Lower leg skin (tissue), 4 donors: Measurements from ENCODE around the gene LOXL3. TPM values are rescaled to one million over a fixed set of nuclear protein-coding genes. Genes with fewer than 3 reads are reported as not detected.

Experiments
- DNase-seq, 2 donors: peaks; one replicate each; pipeline ENCODE4 v3.0.0-alpha.2; 2019; ENCODE audit warnings: low spot score in 2 of 2
- H3K4me3 ChIP-seq: fragments of 200-600 bp; sonication (generic); 2 replicates; pipeline ENCODE4 v1.5.1; 2017; ENCODE audit warnings: mild to moderate bottlenecking, low read depth; ENCODE audit not compliant: poor library complexity, severe bottlenecking
- POLR2A ChIP-seq, 2 donors: fragments of 450-650 bp; IDR thresholded peaks; one replicate each; pipeline ENCODE4 v1.6.1; 2016 to 2017; ENCODE audit warnings: antibody characterized with exemption in 2 of 2, mild to moderate bottlenecking in 1 of 2, moderate library complexity in 1 of 2
- WGBS, 2 donors: methylation state at CpG; one replicate each; pipeline ENCODE4 v1.1.5; 2018; 5-methylcytosine and 5-hydroxymethylcytosine counted together
- intact Hi-C: fragments of 100-400 bp; cut with DNase I; formaldehyde crosslinking; loops from one replicate; pipeline ENCODE4 v1.15.0; 2023; ENCODE audit warnings: low total_unique reads
- total RNA-seq, 4 donors: library from RNA; depleted of rRNA; stranded (reverse); fragments of >200 nt; gene quantifications; one replicate each; pipeline ENCODE4 v1.1.0, GENCODE V29; 2016
- TF ChIP-seq, protein P1 (sequence below), 3 donors: fragments of 450-650 bp; IDR thresholded peaks; one replicate each; pipeline ENCODE4 v1.5.1; 2016; ENCODE audit warnings: antibody characterized with exemption in 3 of 3, mild to moderate bottlenecking in 3 of 3, moderate library complexity in 2 of 3

Gene LOXL3
- total RNA-seq, 4 donors from 2014 or later: 0.17 to 2.5 (median 1.4) TPM

DNA sequence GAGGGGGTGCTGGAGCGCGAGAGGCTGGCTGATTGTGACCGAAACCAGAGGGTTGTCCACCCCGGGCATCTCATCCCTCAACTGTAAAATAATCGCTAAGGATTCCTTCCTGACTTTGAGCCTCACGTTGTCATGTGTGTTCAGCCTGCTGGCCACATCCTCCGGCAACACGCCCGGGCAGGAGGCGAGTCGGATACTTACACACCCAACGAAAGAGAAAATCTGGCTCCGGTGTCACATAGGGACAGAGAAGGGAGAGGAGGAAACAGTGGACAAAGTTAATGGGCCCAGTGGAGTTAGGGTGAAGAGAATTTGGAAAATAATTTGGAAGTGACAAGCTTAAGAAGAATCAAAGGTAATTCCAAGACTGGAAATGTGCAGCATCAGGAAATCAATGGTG, 37.1 kb downstream of the LOXL3 start:
- WGBS, 2 donors: 50 to 52% methylated on average over 13 of the region's 13 CpGs
- H3K4me3 ChIP-seq: no peak overlapping the region
- no peak for DNase-seq
- TF ChIP-seq, protein P1, sequence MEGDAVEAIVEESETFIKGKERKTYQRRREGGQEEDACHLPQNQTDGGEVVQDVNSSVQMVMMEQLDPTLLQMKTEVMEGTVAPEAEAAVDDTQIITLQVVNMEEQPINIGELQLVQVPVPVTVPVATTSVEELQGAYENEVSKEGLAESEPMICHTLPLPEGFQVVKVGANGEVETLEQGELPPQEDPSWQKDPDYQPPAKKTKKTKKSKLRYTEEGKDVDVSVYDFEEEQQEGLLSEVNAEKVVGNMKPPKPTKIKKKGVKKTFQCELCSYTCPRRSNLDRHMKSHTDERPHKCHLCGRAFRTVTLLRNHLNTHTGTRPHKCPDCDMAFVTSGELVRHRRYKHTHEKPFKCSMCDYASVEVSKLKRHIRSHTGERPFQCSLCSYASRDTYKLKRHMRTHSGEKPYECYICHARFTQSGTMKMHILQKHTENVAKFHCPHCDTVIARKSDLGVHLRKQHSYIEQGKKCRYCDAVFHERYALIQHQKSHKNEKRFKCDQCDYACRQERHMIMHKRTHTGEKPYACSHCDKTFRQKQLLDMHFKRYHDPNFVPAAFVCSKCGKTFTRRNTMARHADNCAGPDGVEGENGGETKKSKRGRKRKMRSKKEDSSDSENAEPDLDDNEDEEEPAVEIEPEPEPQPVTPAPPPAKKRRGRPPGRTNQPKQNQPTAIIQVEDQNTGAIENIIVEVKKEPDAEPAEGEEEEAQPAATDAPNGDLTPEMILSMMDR (IDR thresholded peaks at IDR 0.05): no peak
- no peak for TF ChIP-seq POLR2A (IDR thresholded peaks at IDR 0.05)
- intact Hi-C loops: no loop called here

DNA sequence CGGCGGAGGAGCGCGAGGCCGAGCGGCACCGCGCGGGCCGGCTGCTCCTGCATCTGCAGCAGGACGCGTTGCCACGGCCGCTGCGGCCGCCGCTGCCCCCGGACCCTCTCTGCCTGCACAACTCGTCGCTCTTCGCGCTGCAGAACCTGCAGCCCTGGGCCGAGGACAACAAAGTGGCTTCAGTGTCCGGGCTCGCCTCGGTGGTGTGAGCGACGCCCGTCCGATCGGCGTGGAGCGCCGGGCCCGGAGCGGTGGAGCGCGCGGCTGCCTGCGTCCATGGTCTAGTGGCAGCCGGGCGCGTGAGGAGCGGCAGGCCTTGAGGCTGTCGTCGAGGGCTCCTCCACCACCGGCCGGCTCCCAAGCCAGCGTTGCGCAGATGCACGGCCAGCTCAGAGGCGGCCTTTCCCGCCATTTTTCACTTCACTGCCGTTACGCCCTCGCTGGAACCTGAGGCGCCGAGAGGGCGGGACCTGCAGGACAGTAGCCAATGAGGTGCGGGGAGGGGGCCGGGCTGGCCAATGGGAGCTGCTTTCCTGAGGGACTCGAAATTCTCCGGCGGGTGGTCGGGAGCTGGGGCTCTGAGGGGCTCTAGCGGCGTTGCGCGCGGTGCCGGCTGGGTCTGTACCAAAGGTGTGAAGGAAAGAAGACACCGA, 37.6 kb downstream of the LOXL3 start:
- intact Hi-C loops: no loop called here
- TF ChIP-seq POLR2A (IDR thresholded peaks at IDR 0.05): no peak
- TF ChIP-seq, protein P1 (IDR thresholded peaks at IDR 0.05): no peak
- DNase-seq: no peak
- H3K4me3 ChIP-seq: peak overlapping the region; percentile 1
- WGBS, 2 donors: 4 to 10% methylated on average over 17 to 31 of the region's 72 CpGs

DNA sequence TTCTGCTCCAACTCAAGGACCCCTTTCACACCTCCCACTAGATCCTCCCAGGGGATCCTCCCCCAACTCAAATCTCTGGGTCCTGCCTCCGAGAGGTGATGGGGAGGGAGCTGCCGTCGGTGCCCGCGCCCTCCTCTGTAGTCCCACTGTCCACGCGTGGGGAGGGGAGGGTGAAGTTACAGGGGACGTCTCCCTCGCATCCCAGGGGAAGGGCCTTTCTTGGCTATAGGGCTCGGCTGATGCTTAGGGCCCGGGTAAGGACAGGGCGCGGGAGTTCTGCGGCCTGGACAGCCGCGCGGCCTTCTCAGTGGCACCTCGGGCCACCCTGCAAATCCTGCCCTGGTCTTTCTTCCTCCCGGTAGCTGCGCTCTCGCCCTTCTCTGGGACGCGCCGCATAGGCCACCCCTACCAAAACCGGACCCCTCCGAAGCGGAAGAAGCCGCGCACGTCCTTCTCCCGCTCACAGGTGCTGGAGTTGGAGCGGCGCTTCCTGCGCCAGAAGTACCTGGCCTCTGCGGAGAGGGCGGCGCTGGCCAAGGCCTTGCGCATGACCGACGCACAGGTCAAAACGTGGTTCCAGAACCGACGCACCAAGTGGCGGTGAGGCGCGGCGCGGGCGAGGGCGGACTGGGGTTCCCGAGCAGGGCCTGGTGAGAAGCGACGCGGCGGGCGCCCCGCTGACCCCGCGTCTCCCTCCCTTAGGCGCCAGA, 38.3 kb downstream of the LOXL3 start:
- H3K4me3 ChIP-seq: peak overlapping the region; percentile 1
- TF ChIP-seq POLR2A (IDR thresholded peaks at IDR 0.05): no peak
- TF ChIP-seq, protein P1 (IDR thresholded peaks at IDR 0.05): no peak
- DNase-seq: no peak
- intact Hi-C loops: no loop called here
- WGBS, 2 donors: 8 to 10% methylated on average over 23 to 42 of the region's 60 CpGs

DNA sequence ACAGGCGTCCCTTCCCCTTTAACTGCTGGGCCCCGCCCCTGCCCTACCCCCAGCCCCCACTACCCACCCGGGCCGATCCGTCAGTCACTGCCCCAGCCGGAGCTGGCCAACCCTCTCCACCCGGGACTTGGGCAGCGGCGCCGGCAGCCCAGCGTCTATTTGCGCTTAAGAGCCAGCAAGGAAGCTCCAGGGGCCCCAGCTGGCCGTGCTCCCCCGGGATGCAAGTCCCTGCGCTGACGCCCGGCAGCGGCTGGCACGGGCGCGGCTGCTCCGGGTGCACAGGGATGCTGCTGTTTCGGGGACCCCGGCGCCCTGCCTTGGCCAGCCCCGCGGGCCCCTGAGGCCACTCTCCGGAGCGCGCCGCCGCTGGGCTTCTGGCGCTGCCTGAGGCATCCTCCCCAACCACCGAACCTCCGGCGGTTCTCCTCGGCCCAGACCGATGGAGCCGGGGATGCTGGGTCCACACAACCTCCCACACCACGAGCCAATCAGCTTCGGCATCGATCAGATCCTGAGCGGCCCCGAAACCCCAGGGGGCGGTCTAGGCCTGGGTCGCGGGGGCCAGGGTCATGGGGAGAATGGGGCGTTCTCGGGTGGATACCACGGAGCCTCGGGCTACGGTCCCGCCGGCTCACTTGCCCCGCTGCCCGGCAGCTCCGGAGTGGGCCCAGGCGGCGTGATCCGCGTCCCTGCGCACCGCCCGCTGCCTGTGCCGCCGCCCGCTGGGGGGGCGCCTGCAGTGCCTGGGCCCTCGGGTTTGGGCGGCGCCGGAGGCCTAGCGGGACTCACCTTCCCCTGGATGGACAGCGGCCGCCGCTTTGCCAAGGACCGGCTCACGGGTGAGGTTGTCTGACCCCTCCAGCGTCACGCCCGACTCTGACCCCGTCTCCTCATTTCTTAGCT, 39.1 kb downstream of the LOXL3 start, which contains the start of gene TLX2:
Gene TLX2, plus strand, starts transcription at position 83 of the 903 bp plus-strand sequence. Its CDS starts 357 bp downstream, at position 440.
- TF ChIP-seq, protein P1 (IDR thresholded peaks at IDR 0.05): no peak
- TF ChIP-seq POLR2A (IDR thresholded peaks at IDR 0.05): no peak
- H3K4me3 ChIP-seq: no peak within 1 kb of the TSS
- intact Hi-C loops: no loop called here
- no peak for DNase-seq
- WGBS, 2 donors: 3 to 4% methylated on average over 64 to 71 of the region's 82 CpGs

DNA sequence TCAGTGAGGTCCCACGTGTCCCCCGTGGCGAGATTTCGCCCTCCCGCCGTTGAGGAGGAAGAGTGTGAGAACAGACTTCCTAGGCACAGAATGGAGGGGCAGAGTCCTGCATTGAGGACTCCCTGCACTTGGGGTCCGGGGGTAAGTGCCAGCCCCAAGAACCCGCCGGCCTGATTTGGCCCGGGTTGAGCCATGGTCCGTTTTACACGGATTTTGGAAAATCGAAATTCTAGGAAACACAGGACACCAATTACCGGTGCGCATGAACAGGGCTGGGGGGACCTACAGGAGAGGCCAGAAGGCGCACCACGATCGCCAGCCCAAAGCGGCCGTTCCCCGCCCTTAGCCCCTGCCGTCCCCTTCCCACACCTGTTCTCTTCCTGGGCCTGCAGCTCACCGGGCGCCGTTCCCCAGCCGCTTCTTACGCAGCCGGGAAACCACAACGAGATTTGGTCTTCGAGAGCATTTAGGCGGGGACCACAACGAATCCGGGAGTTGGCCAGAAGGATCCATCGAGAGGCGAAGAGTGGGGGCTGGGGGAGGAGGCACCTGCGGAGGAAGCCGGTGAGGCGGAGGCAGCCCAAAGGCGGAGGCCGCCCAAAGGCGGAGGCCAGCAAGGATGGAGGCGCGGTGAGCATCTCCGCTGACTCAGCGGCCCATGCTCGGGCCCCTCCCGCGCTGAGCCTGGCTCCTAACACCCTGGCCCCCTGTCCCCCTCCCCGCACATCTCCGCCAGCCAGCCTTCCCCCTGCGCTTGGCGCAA, 40.0 kb downstream of the LOXL3 start:
- no peak overlapping the region for H3K4me3 ChIP-seq
- TF ChIP-seq POLR2A (IDR thresholded peaks at IDR 0.05): no peak
- TF ChIP-seq, protein P1 (IDR thresholded peaks at IDR 0.05): no peak
- DNase-seq: no peak
- intact Hi-C loops: no loop called here
- WGBS, 2 donors: 6 to 8% methylated on average over 41 to 52 of the region's 52 CpGs
